Adrenal gland (tissue), 12 donors: Measurements from ENCODE around the gene HCK. TPM values are rescaled to one million over a fixed set of nuclear protein-coding genes. Genes with fewer than 3 reads are reported as not detected.

Source experiments
- DNase-seq, 7 donors: peaks; one replicate each; pipeline ENCODE4 v3.0.0-alpha.2; 2019 to 2020
- H3K27ac ChIP-seq, 5 donors: fragments of 200-600 bp; sonication (generic) in 4 of 5; 1 replicate in 3 of 5; 2 replicates in 2 of 5; pipeline versions ENCODE4 v1.5.1 to v1.8.0; 2016 to 2020; ENCODE audit warnings: mild to moderate bottlenecking in 1 of 5
- H3K27me3 ChIP-seq: fragments of 200-600 bp; 2 replicates; pipeline ENCODE4 v1.8.0; 2021
- H3K36me3 ChIP-seq, 2 donors: fragments of 200-600 bp; replicated peaks in 1 of 2; 1 replicate in 1 of 2; 2 replicates in 1 of 2; pipeline versions ENCODE4 v1.5.1 to v1.8.0; 2018 to 2022
- H3K4me1 ChIP-seq, 2 donors: fragments of 200-600 bp; replicated peaks in 1 of 2; 1 replicate in 1 of 2; 2 replicates in 1 of 2; pipeline versions ENCODE4 v1.5.1 to v1.8.0; 2018 to 2021
- H3K4me3 ChIP-seq, 4 donors: fragments of 200-600 bp; sonication (generic) in 3 of 4; one replicate each; pipeline ENCODE4 v1.5.1; 2016 to 2018
- H3K9me3 ChIP-seq, 3 donors: fragments of 200-600 bp; sonication (generic) in 1 of 3; replicated peaks in 1 of 3; 1 replicate in 2 of 3; 2 replicates in 1 of 3; pipeline versions ENCODE4 v1.5.1 to v1.8.0; 2016 to 2021
- CTCF ChIP-seq, 6 experiments: fragments of 450-650 bp in 4 of 6; fragments of 200-600 bp in 2 of 6; sonication (generic) in 1 of 6; IDR thresholded peaks; 1 replicate in 5 of 6; 2 replicates in 1 of 6; pipeline versions ENCODE4 v1.5.1 to v1.8.0; 2016 to 2021; ENCODE audit warnings: antibody characterized with exemption in 6 of 6, mild to moderate bottlenecking in 2 of 6, moderate library complexity in 1 of 6
- POLR2A ChIP-seq, 2 donors: fragments of 450-650 bp; IDR thresholded peaks; one replicate each; pipeline ENCODE4 v1.6.1; 2017; ENCODE audit warnings: antibody characterized with exemption in 2 of 2, mild to moderate bottlenecking in 2 of 2, moderate library complexity in 1 of 2
- WGBS, 4 donors: extraction: QIAGEN DNeasy Blood & Tissue Kit in 2 of 4; methylation state at CpG; one replicate each; pipeline versions ENCODE4 v1.1.5 to v1.1.7; 2013 to 2017; 5-methylcytosine and 5-hydroxymethylcytosine counted together
- intact Hi-C, 2 donors: fragments of 100-400 bp; cut with DNase I; formaldehyde crosslinking; loops; one replicate each; pipeline versions ENCODE4 v1.14.1 to v1.15.0; 2022 to 2023
- polyA plus RNA-seq, 3 donors: library from polyadenylated mRNA; stranded (reverse); fragments of 200-250 nt in 2 of 3; fragments of 350-450 nt in 1 of 3; fragmentation: Illumina TruSeq in 1 of 3; extraction: RNeasy Lipid Tissue Mini Kit (QIAGEN cat#74804) in 1 of 3; gene quantifications; one replicate each; pipeline ENCODE4 v1.2.3, GENCODE V29; 2013 to 2014
- total RNA-seq, 9 donors: library from RNA; depleted of rRNA in 4 of 9; stranded (reverse); fragments of >200 nt in 4 of 9; fragments of 120-200 nt in 1 of 9; fragmentation: NEBNext Ultra II Directional in 1 of 9; extraction: Animal tissue kit (Norgen Biotek cat#: 25700) in 1 of 9; gene quantifications; one replicate each; pipeline versions ENCODE4 v1.1.0 to v1.2.4, GENCODE V29; 2013 to 2023
- donor health status: healthy with polysubstance abuse.
- donor health status: Bipolar disorder and iron deficiency.
- donor health status: DM: yes; HTN: yes; CAD: no.
- donor health status: DM: no; HTN: no; CAD: no.
- donor health status: DM: no; HTN: no; CAD: no.
- donor health status: DM: yes; HTN: yes; CAD: no.

The HCK gene
- total and polyA plus RNA-seq, 12 donors, result 3.7 to 49.8 (median 17.0) TPM

- H3K27me3 ChIP-seq, result peaks cover 3% of the 10 kb centered on the region
- TF ChIP-seq POLR2A (IDR thresholded peaks at IDR 0.05) (no peak), CTCF (IDR thresholded peaks at IDR 0.05) (no peak)
- 59 to 78% (median 63%) methylated on average over 4 to 10 of the region's 10 CpGs for WGBS, 4 donors
- H3K9me3 ChIP-seq, result no peaks in the 10 kb centered on the region
- H3K27ac ChIP-seq, result peak overlapping the region in 2 of 5 donors; percentile 17 to 86
- peak in 5 of 7 donors; percentile 31 to 60 (median 45) for DNase-seq
- H3K4me3 ChIP-seq, result no peak overlapping the region
- no peaks in the 10 kb centered on the region for H3K36me3 ChIP-seq
- H3K4me1 ChIP-seq, result no peaks in the 10 kb centered on the region
- intact Hi-C loops, result no loop called here
Observed at GRCh38 chr20:32040142-32040953, 11.7 kb upstream of the HCK start.

GRCh38 chr20:32045999-32046398 lies 6.0 kb upstream of the HCK start:
- H3K4me1 ChIP-seq, result no peaks in the 10 kb centered on the region
- no peaks in the 10 kb centered on the region for H3K36me3 ChIP-seq
- H3K27ac ChIP-seq, result no peak overlapping the region
- intact Hi-C loops, result no loop called here
- DNase-seq, result no peak
- TF ChIP-seq POLR2A (IDR thresholded peaks at IDR 0.05) (no peak), CTCF (IDR thresholded peaks at IDR 0.05) (no peak)
- H3K9me3 ChIP-seq, result no peaks in the 10 kb centered on the region
- H3K27me3 ChIP-seq, result peaks cover 9% of the 10 kb centered on the region
- WGBS, 4 donors, result 67 to 77% (median 71%) methylated on average over 3 of the region's 3 CpGs
- H3K4me3 ChIP-seq, result no peak overlapping the region

- no peak overlapping the region for H3K27ac ChIP-seq
- H3K27me3 ChIP-seq, result peaks cover 38% of the 10 kb centered on the region
- WGBS, 4 donors, result 84 to 96% (median 92%) methylated on average over 4 of the region's 4 CpGs
- H3K9me3 ChIP-seq, result no peaks in the 10 kb centered on the region
- DNase-seq, result no peak
- H3K36me3 ChIP-seq, result no peaks in the 10 kb centered on the region
- intact Hi-C loops, result no loop called here
- TF ChIP-seq CTCF (IDR thresholded peaks at IDR 0.05) (no peak), POLR2A (IDR thresholded peaks at IDR 0.05) (no peak)
- H3K4me1 ChIP-seq, result peaks cover 0 to 4% of the 10 kb centered on the region in 2 donors
- no peak overlapping the region for H3K4me3 ChIP-seq
Observed at GRCh38 chr20:32050324-32050841, 1.7 kb upstream of the HCK start.

GRCh38 chr20:32050851-32051556 lies 1.0 kb upstream of the HCK start:
- peak in 6 of 7 donors; percentile 30 to 57 (median 38) for DNase-seq
- Histone ChIP-seq H3K4me3 (no peak overlapping the region), H3K27me3 (peaks cover 42% of the 10 kb centered on the region), H3K27ac (peak overlapping the region in 3 of 5 donors; percentile 21 to 81 (median 37)), H3K9me3 (no peaks in the 10 kb centered on the region), H3K4me1 (peaks cover 0 to 4% of the 10 kb centered on the region in 2 donors), H3K36me3 (no peaks in the 10 kb centered on the region)
- TF ChIP-seq CTCF (IDR thresholded peaks at IDR 0.05) (no peak), POLR2A (IDR thresholded peaks at IDR 0.05) (no peak)
- intact Hi-C loops, result no loop called here
- WGBS, 4 donors, result 21 to 27% (median 24%) methylated on average over 14 to 17 of the region's 17 CpGs
